GOT3 (cell line): Measurements from ENCODE around the gene DCHS1.

Experiments used
- DNase-seq: peaks from one replicate; lab custom pipeline; 2025; ENCODE audit warnings: mixed read lengths; lab: John Stamatoyannopoulos, UW

The DCHS1 gene

GRCh38 chr11:6670202-6670830, 14.7 kb upstream of the DCHS1 start:
- no peak for DNase-seq

DNA sequence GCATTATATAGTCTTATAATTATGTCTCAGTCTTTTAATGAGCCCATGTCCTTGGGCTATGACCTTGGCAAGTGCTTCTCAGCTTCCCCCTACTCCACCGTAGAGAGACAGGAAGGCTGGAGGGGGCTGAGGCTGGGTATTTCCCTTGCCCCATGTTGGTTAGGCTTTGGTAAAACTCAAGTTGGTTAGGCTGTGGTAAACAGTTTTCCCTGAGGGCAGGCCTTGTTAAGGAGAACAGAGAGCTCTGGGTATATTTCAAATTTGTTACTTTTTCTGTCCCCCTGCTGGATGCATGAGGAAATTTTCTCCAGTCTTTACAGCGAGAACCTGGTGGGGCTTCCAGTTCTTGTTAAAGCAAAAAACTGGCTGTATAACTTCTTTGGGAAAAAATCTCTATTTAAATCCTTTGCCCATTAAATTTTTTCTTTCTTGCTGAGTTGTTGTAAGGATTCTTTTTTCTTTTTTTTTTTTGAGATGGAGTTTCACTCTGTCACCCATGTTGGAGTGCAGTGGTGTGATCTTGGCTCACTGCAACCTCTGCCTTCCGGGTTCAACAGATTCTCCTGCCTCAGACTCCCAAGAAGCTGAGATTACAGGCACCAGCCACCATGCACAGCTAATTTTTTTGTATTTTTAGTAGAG, 12.2 kb upstream of the DCHS1 start:
- no peak for DNase-seq

DNA sequence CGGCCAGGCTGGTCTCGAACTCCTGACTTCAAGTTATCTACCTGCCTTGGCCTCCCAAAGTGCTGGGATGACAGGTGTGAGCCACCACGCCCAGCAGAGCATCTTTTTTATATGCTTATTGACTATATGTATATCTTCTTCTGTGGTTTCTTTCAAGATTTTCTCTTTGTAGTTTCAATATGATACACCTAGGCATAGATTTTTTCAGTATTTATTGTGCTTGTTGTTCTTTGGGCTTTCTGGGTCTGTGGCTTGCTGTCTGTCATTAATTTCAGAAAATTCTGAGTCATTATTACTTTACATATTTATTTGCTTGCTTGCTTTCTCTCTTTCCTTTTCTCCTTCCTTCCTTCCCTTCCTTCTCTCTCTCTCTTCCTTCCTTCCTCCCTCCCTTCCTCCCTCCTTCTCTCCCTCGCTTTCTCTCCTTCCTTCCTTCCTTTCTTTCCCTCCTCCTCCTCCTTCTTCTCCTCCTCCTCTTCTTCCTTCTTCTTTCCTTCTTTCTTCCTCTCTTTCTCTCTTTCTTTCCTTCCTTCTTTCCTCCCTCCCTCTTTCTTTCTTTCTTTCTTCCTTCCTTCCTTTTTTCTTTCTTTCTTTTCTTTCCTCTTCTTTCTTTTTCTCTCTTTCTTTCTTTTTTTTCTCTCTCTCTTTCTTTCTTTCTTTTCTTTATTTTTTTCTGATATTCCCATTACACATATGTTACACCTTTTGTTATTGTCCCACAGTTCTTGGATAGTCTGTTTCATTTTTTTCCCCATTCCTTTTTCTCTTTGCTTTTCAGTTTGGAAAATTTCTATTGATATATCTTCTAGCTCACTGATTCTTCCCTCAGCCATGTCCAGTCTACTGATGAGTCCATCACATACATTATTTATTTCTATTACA, 10.9 kb upstream of the DCHS1 start:
- DNase-seq, result no peak

- DNase-seq, result no peak
Measured at GRCh38 chr11:6664551-6664950, 8.9 kb upstream of the DCHS1 start.

DNA sequence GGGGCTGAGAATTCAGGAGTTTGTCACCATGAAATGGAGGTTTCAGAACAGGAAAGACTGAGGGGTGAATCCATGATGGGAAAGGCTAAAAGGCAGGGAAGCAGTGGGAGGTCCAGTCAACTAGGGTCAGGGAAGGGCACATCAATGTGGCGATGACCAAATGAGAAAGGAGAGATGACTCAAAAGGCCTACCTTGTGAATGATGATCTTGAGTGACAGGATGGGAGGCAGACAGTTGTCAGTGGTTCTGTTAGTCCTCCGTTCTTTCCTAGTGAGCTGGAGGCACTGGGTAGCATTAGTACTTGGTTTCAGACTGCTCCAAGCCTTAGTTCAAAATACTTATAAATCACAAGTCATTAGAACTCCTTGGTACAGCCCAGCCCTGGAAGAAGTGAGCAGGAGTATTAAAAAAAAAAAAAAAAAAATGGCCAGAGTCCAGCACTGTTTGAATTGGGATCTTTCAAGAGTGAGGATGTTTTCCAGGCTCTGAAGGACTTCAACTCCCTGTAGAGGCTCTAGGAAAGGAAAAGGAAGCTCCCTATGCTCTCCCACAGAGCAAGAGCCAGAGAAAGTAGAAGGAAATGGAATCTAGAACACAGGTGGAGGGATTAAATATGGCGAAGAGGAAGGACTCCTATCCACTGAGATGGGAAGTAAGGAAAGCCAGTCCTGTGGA, 8.3 kb upstream of the DCHS1 start:
- no peak for DNase-seq

DNA sequence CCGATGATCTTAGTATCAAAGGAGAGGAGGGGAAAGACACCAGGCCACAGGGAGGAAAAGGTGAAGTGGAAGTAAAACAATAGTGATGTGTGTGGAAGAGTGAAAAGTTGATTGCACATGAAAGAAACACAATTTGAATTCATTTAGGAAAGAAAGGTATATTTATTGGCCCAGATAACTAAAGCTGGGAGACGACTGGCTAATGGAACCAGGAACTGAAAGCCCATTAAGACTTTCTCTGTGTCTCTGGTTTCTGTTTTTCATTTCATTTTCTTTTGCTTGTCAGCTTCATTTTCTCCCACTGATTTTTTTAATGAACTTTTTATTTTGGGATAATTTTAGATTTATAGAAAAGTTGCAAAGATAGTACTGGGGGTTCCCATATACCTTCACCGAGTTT, 5.1 kb upstream of the DCHS1 start:
- no peak for DNase-seq

DNA sequence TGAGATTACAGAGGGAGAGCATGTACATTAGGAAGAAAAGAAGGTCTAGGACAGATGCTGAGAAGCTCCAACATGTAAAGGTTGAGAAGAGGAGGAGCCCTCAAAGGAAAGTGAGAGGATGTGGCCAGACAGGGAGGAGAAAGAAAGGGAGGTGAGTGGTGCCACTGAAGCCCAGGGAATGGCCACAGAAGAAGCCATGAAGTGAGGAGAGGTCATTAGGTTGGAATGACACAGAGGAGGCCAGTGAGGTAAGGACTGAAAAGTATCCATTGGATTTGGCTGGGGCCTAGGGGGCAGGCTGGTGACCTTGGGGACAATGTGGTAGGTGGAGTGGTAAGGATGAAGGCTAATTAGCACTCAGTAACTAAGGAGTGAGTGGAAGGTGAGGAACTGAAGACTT, 3.0 kb upstream of the DCHS1 start:
- DNase-seq, result no peak

DNA sequence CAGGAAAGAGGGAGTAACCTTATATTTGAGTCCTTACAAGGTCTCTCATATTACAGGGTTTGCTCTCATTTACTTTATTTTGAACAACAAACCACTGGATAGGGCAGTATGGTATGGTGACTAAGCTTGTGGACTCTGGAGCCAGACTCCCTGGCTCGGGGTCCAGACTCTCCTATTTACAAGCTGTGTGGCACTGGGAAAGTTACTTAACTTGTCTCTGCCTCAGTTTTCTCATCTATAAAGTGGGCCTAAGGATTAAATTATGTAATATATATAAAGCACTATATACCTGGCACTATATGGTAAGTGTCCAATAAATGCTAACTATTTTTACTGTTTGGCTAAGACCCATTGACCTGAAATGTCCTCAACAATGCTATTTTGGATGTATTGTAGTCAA, 1.7 kb upstream of the DCHS1 start:
- no peak for DNase-seq

- DNase-seq, result no peak
Measured at GRCh38 chr11:6656936-6657335, 1.3 kb upstream of the DCHS1 start.

GRCh38 chr11:6656584-6656915, 941 bp upstream of the DCHS1 start:
- no peak for DNase-seq

DNA sequence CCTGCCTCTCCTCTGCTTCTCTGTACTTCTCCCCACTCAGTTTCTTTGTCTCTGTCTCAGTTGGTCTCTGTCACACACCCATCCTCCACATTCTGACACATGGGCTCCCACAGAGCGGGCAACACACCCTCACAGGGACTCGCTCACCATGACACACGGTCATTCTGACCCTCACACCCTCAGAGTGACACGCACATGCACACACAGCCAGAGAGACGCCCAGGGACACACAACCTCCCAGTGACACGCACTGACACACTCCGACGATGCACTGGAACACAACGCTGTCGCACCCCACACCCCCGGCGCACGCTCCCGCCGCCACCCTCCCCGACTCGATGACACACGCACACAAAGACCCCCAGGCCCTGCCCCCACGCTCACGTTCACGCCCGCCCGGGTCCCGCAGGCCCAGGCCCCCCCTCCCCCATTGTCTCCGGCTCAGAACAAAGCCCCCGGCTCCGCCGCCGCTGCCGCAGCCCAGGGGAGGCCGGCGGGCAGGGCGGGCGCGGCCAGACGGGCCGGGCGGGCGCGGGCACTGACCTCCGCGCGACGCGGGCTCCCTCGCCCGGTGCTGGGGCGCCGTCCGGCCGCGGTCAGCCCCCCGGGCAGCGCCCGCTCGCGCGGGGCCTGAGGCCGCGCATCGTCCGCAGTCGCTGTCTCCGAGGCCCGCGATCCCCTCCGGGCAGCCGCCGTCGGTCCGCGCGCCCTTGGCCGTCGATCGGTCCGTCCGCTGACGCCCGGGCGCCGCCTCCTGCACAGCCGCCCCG, 404 bp downstream of the DCHS1 start:
- no peak for DNase-seq

DNA sequence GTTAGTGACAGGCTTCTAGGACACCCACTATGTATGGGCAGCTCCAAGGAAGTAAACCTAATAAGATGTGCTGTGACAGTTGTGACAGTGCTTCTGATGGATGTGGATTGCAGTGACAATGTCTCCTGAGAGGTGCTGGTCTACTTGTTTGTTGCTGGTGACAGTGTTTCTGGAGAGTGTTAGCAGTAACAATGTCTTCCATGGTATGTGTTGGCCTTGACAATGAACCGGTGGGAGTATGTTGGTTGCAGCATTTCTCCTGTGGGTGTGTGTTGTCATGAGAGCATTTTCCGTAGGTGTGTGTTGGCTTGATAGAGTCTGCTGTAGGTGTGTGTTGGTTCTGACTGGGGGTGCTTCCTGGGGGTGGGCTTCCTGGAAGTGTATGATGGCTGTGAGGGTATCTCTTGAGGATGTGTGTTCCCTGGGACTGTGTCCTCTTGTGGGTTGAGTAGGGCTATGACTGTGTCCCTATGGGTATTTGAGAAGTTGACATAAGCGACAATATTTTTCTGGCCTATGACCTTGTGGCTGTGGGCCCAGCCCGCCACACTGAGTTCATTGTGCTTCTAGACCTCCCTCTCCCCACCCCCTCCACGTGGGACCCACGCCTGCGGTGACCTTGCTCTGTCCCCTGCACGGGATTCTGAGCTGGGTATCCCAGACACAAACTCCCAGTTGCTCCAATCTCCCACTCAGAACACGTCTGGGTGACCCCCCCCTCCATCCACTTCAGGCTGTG, 1.2 kb downstream of the DCHS1 start:
- no peak for DNase-seq

GRCh38 chr11:6653656-6654055, 2.0 kb downstream of the DCHS1 start:
- no peak for DNase-seq

DNA sequence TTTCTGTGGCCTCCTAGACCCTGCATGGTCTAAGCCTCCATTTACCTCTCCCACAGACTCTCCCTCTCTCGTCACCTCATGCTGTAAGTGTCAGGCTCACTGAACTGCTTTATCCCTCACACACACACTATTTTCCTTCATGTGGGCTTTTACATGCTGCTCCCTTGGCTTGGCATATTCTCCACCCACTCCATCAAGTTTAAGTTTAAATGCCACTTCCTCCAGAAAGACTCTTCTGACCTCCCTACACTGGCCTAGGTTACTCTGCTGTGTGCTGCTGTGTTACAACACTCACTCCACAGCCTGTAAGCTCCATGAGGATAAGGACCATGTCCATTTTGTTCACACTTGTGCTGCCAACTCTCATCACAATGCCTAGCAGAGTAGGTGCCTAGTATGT, 2.5 kb downstream of the DCHS1 start:
- no peak for DNase-seq

GRCh38 chr11:6652182-6652581, 3.4 kb downstream of the DCHS1 start:
- no peak for DNase-seq

GRCh38 chr11:6650980-6651379, 4.6 kb downstream of the DCHS1 start:
- no peak for DNase-seq

GRCh38 chr11:6650104-6650503, 5.5 kb downstream of the DCHS1 start:
- no peak for DNase-seq

DNA sequence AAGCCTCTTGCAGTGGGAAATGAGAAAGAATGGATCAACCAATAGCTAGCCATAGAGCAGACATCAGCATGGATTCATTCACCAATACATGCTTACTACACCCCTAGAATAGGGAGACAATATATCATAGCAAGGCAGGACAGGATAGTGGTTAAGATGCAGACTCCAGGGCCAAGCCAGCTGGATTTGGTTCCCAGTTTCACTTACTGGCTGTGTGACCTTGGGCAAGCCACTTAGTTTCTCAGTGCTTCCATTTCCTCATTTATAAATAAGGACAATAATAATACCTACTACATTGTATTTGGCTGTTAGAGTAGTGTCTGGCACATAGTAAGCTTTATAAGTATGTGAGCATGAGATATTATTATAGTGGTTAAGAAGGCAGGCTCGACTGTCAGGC, 7.1 kb downstream of the DCHS1 start:
- DNase-seq, result no peak

DNA sequence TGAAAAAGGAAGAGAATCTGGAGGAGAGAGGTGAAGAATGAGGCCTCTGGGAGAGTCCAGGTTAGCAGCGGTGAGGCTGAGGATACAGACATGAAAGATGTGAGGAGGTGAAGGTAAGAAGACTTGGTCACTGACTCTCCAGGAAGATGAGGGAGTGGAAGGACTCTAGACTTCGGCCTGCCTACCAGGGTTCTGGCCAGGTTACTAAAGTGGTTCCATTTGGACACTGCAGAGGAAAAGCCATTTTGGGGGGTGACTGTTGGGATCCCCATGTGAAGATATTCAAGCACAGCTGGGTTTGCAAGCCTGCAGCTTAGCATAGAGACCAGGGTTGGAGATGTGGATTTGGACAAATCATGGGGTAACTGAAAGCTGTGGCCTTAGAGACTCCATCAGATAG, 7.8 kb downstream of the DCHS1 start:
- no peak for DNase-seq

- no peak for DNase-seq
Measured at GRCh38 chr11:6646918-6647679, 8.5 kb downstream of the DCHS1 start.

DNA sequence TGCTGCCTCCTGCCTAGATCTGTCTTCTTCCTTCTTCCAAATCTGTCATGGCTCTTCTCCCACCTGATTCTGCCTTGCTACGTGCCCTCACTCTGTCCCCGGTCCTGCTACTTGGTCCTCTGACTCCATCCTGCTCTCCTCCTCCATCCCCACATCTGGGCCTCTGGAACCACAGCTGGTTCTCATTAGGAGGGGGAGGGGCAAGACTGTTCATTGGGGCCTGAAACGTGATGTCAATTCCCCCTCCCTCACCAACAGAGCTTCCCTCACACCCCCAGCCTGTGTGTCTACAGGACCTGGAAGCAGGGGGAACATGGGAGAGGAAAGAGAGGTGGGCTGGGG, 9.1 kb downstream of the DCHS1 start:
- DNase-seq, result no peak
